ENCODE results near the gene SLC25A1. TPM values are rescaled to one million over a fixed set of nuclear protein-coding genes. Genes with fewer than 3 reads are reported as not detected.

Gene SLC25A1
- total and polyA plus RNA-seq, 5 donors from 2014 or later, result 27.6 to 62.9 (median 46.9) TPM

DNA sequence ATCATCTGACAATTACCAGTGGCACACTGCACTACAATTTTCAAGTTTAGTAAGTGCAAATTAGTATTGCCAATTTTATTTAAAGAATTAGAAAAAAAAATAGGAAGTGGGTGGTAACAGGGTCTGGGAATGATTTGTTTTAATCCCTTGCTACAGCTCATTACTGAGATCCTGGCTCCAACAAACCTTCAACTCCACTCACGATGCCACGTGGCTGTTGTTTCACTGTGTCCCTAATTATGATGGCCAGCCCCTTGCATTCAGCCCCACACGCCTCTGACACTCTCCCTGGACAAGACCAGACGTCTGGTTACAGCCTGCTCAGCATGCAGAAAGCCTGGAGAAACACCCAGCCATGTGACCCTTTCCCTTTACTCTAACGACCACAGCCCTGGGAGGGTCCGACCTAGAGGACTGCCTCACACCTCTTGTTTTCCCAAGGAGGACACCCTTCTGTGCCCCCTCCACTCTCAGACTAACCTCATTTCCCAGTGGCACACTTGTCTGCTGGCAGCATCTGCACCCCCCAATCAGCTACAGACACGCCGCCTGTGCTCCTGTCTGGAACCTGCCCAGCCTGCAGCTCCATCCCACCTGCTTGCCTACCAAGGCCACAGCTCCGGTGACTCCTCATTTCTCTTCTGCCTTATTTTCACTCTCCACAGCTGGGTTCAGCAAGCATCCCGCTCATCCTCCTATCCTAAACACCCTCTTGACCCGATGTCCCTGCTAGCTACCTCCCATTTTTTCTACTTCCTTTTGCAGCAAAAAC, 18.5 kb upstream of the SLC25A1 start:
- H3K36me3 Mint-ChIP-seq, result no peaks in the 10 kb centered on the region
- Histone ChIP-seq H3K27ac (ENCODE audit: insufficient read depth, low read length, poor library complexity, severe bottlenecking) (no peak overlapping the region), H3K36me3 (ENCODE audit: control insufficient read depth, insufficient read depth, low read length) (no peaks in the 10 kb centered on the region), H3K9me3 (ENCODE audit: control insufficient read depth in 2 of 2, low read length in 2 of 2) (no peaks in the 10 kb centered on the region), H3K4me3 (ENCODE audit: low read depth, low read length) (no peak overlapping the region), H3K27me3 (ENCODE audit: control insufficient read depth, insufficient read depth, low read length) (no peaks in the 10 kb centered on the region), H3K4me1 (ENCODE audit: control insufficient read depth, insufficient read depth, low read length, poor library complexity, severe bottlenecking) (peaks cover 12% of the 10 kb centered on the region)
- H3K4me1 Mint-ChIP-seq, result peaks cover 0 to 29% (median 21%) of the 10 kb centered on the region in 4 donors
- H3K27me3 Mint-ChIP-seq, result peaks cover 16% of the 10 kb centered on the region
- DNase-seq, result no peak
- peak overlapping the region in 2 of 4 donors; percentile 48 to 68 for H3K4me3 Mint-ChIP-seq
- peak overlapping the region in 2 of 3 donors; percentile 43 to 64 for H3K27ac Mint-ChIP-seq
- no peak for ATAC-seq (ENCODE audit: low read depth in 2 of 2)
- peaks cover 0 to 4% (median 0%) of the 10 kb centered on the region in 7 donors for H3K9me3 Mint-ChIP-seq

DNA sequence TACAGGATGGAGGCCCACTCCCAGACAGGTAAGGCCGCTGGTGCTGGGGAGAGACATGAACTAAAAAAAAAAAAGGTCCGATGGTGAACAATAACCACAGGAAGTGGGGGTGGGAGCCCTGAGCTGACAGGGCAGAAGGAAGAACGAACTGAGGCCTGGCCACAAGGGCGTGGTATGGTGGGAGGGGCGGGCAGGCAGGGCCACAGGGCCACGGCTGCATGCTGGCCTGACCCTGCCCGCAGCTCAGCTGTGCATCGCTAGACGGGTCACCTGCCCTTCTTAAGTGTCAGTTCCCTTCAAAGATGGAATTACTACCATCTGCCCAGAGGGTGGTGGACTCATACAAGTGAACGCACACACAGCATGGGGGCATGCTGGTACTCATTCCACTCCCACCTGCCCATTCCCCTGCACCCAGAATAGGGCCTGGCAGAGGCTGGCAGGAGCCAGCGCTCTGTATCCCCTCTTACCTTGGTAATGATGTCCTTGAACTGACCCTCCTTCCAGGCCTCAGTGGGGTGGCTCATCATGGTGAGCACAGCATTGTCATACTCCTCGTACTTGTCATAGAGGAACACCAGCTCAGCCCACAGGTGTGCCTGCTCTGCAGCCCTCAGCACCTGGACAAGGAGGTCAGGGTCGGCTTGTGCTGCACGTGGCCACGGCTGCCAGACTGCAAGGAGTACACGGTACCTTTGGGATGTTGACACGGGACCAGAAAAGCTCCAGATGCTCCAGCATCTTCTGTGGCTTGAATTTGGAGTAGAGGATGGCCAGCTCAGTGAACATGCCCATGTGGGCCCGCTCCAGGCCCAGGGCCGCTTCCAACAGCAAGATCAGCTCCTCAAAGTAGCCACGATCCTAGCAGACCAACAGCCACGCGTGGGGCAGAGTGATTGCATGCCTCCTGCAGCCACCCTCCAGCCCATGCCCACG, 17.5 kb upstream of the SLC25A1 start:
- Mint-ChIP-seq H3K9me3 (peaks cover 0 to 4% (median 0%) of the 10 kb centered on the region in 7 donors), H3K27me3 (peaks cover 22% of the 10 kb centered on the region), H3K4me3 (peak overlapping the region in 3 of 4 donors; percentile 41 to 78 (median 54)), H3K27ac (peak overlapping the region in 2 of 3 donors; percentile 10 to 92), H3K4me1 (peaks cover 0 to 29% (median 21%) of the 10 kb centered on the region in 4 donors), H3K36me3 (no peaks in the 10 kb centered on the region)
- H3K27me3 ChIP-seq (ENCODE audit: control insufficient read depth, insufficient read depth, low read length), result no peaks in the 10 kb centered on the region
- DNase-seq (peak in 1 of 3 donors; percentile 72), ATAC-seq (ENCODE audit: low read depth in 2 of 2) (peak; percentile 48 to 53)
- H3K4me1 ChIP-seq (ENCODE audit: control insufficient read depth, insufficient read depth, low read length, poor library complexity, severe bottlenecking), result peaks cover 12% of the 10 kb centered on the region
- H3K4me3 ChIP-seq (ENCODE audit: low read depth, low read length), result no peak overlapping the region
- no peaks in the 10 kb centered on the region for H3K9me3 ChIP-seq (ENCODE audit: control insufficient read depth in 2 of 2, low read length in 2 of 2)
- no peak overlapping the region for H3K27ac ChIP-seq (ENCODE audit: insufficient read depth, low read length, poor library complexity, severe bottlenecking)
- H3K36me3 ChIP-seq (ENCODE audit: control insufficient read depth, insufficient read depth, low read length), result no peaks in the 10 kb centered on the region

DNA sequence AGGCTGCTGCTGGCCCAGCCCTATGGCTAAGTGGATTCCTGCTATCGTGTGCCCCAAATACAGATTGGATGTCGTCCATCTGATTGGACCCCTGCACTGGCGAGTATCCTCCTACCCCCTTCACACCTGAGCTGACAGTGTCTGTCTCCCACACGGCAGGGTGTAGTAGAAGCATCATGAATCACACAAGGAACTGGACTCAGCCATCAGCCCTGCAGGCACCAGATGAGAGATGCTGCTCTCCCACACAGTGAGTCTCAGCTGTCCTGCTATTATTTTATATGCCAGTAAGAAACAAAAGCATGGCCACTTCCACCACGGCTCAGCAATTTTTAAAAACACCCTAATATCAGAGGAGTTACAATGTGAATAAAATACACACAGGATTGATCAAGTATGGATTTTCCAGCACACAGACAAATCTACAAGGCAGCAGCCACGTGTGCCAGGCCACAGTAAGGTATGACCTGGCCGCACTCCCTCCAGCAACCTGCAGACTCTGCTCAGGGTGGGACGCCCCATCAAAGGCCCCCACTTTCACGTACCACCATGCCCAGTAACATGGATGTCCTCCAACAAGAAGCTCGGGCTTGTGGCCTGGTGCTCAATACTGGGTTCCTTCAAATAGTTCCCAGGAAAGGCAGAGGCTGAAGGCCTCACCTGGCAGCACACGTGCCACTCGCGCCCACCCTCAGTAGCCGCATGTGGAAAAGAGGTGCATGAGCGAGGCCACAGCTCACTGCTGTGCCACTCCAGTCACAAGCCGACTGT, 16.4 kb upstream of the SLC25A1 start:
- peaks cover 25% of the 10 kb centered on the region for H3K27me3 Mint-ChIP-seq
- no peaks in the 10 kb centered on the region for H3K9me3 ChIP-seq (ENCODE audit: control insufficient read depth in 2 of 2, low read length in 2 of 2)
- no peak overlapping the region for H3K4me3 ChIP-seq (ENCODE audit: low read depth, low read length)
- ATAC-seq (ENCODE audit: low read depth in 2 of 2) (peak in 1 of 2 donors; percentile 7), DNase-seq (no peak)
- H3K36me3 ChIP-seq (ENCODE audit: control insufficient read depth, insufficient read depth, low read length), result no peaks in the 10 kb centered on the region
- H3K4me3 Mint-ChIP-seq, result peak overlapping the region in 1 of 4 donors; percentile 63
- H3K4me1 Mint-ChIP-seq, result peaks cover 0 to 29% (median 21%) of the 10 kb centered on the region in 4 donors
- H3K27ac Mint-ChIP-seq, result peak overlapping the region in 1 of 3 donors; percentile 92
- H3K9me3 Mint-ChIP-seq, result peaks cover 0 to 4% (median 0%) of the 10 kb centered on the region in 7 donors
- no peaks in the 10 kb centered on the region for H3K36me3 Mint-ChIP-seq
- H3K27me3 ChIP-seq (ENCODE audit: control insufficient read depth, insufficient read depth, low read length), result no peaks in the 10 kb centered on the region
- no peak overlapping the region for H3K27ac ChIP-seq (ENCODE audit: insufficient read depth, low read length, poor library complexity, severe bottlenecking)
- peaks cover 12% of the 10 kb centered on the region for H3K4me1 ChIP-seq (ENCODE audit: control insufficient read depth, insufficient read depth, low read length, poor library complexity, severe bottlenecking)

DNA sequence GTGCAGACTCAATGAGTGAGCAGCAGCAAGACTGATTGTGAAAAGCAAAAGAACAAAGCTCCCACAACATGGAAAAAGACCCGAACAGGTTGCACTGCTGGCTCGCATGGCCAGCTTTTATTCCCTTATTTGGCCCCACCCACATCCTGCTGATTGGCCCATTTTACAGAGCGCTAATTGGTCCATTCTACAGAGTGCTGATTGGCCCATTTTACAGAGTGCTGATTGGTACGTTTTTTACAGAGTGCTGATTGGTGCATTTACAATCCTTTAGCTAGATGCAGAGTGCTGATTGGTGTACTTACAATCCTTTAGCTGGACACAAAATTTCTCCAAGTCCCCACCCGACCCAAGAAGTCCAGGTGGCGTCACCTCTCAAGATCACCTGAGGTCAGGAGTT, 15.3 kb upstream of the SLC25A1 start:
- Histone ChIP-seq H3K4me3 (ENCODE audit: low read depth, low read length) (no peak overlapping the region), H3K27ac (ENCODE audit: insufficient read depth, low read length, poor library complexity, severe bottlenecking) (no peak overlapping the region), H3K4me1 (ENCODE audit: control insufficient read depth, insufficient read depth, low read length, poor library complexity, severe bottlenecking) (peaks cover 12% of the 10 kb centered on the region), H3K9me3 (ENCODE audit: control insufficient read depth in 2 of 2, low read length in 2 of 2) (no peaks in the 10 kb centered on the region), H3K27me3 (ENCODE audit: control insufficient read depth, insufficient read depth, low read length) (no peaks in the 10 kb centered on the region), H3K36me3 (ENCODE audit: control insufficient read depth, insufficient read depth, low read length) (no peaks in the 10 kb centered on the region)
- peaks cover 0 to 29% (median 21%) of the 10 kb centered on the region in 4 donors for H3K4me1 Mint-ChIP-seq
- no peak for DNase-seq
- ATAC-seq (ENCODE audit: low read depth in 2 of 2), result no peak
- H3K9me3 Mint-ChIP-seq, result peaks cover 0 to 2% (median 0%) of the 10 kb centered on the region in 7 donors
- H3K27me3 Mint-ChIP-seq, result peaks cover 31% of the 10 kb centered on the region
- no peaks in the 10 kb centered on the region for H3K36me3 Mint-ChIP-seq
- no peak overlapping the region for H3K4me3 Mint-ChIP-seq
- H3K27ac Mint-ChIP-seq, result peak overlapping the region in 1 of 3 donors; percentile 13

- Histone ChIP-seq H3K4me1 (ENCODE audit: control insufficient read depth, insufficient read depth, low read length, poor library complexity, severe bottlenecking) (no peaks in the 10 kb centered on the region), H3K36me3 (ENCODE audit: control insufficient read depth, insufficient read depth, low read length) (no peaks in the 10 kb centered on the region), H3K27ac (ENCODE audit: insufficient read depth, low read length, poor library complexity, severe bottlenecking) (no peak overlapping the region), H3K4me3 (ENCODE audit: low read depth, low read length) (no peak overlapping the region), H3K9me3 (ENCODE audit: control insufficient read depth in 2 of 2, low read length in 2 of 2) (no peaks in the 10 kb centered on the region), H3K27me3 (ENCODE audit: control insufficient read depth, insufficient read depth, low read length) (no peaks in the 10 kb centered on the region)
- H3K27me3 Mint-ChIP-seq, result peaks cover 16% of the 10 kb centered on the region
- peaks cover 0 to 1% (median 0%) of the 10 kb centered on the region in 7 donors for H3K9me3 Mint-ChIP-seq
- ATAC-seq (ENCODE audit: low read depth in 2 of 2) (no peak), DNase-seq (no peak)
- H3K36me3 Mint-ChIP-seq, result no peaks in the 10 kb centered on the region
- H3K4me3 Mint-ChIP-seq, result no peak overlapping the region
- no peaks in the 10 kb centered on the region for H3K4me1 Mint-ChIP-seq
- no peak overlapping the region for H3K27ac Mint-ChIP-seq
Measured at GRCh38 chr22:19187716-19188563, 9.4 kb upstream of the SLC25A1 start.

- no peaks in the 10 kb centered on the region for H3K9me3 ChIP-seq (ENCODE audit: control insufficient read depth in 2 of 2, low read length in 2 of 2)
- ATAC-seq (ENCODE audit: low read depth in 2 of 2) (no peak), DNase-seq (no peak)
Measured at GRCh38 chr22:19184276-19184997, 5.9 kb upstream of the SLC25A1 start.

More at GRCh38 chr22:19184276-19184997, 5.9 kb upstream of the SLC25A1 start:
- Histone ChIP-seq H3K4me1 (ENCODE audit: control insufficient read depth, insufficient read depth, low read length, poor library complexity, severe bottlenecking) (peaks cover 4% of the 10 kb centered on the region), H3K27ac (ENCODE audit: insufficient read depth, low read length, poor library complexity, severe bottlenecking) (no peak overlapping the region), H3K27me3 (ENCODE audit: control insufficient read depth, insufficient read depth, low read length) (no peaks in the 10 kb centered on the region), H3K36me3 (ENCODE audit: control insufficient read depth, insufficient read depth, low read length) (no peaks in the 10 kb centered on the region), H3K4me3 (ENCODE audit: low read depth, low read length) (no peak overlapping the region)
- H3K4me3 Mint-ChIP-seq, result peak overlapping the region in 1 of 4 donors; percentile 64
- H3K27me3 Mint-ChIP-seq, result peaks cover 2% of the 10 kb centered on the region
- peaks cover 1 to 18% (median 9%) of the 10 kb centered on the region in 4 donors for H3K4me1 Mint-ChIP-seq
- H3K27ac Mint-ChIP-seq, result no peak overlapping the region
- no peaks in the 10 kb centered on the region for H3K36me3 Mint-ChIP-seq
- H3K9me3 Mint-ChIP-seq, result peaks cover 0 to 1% (median 0%) of the 10 kb centered on the region in 7 donors

All from CD4-positive, CD25-positive, alpha-beta regulatory T cell (primary cell).